ENCODE data around the gene PTPRCAP.

PTPRCAP gene

DNA sequence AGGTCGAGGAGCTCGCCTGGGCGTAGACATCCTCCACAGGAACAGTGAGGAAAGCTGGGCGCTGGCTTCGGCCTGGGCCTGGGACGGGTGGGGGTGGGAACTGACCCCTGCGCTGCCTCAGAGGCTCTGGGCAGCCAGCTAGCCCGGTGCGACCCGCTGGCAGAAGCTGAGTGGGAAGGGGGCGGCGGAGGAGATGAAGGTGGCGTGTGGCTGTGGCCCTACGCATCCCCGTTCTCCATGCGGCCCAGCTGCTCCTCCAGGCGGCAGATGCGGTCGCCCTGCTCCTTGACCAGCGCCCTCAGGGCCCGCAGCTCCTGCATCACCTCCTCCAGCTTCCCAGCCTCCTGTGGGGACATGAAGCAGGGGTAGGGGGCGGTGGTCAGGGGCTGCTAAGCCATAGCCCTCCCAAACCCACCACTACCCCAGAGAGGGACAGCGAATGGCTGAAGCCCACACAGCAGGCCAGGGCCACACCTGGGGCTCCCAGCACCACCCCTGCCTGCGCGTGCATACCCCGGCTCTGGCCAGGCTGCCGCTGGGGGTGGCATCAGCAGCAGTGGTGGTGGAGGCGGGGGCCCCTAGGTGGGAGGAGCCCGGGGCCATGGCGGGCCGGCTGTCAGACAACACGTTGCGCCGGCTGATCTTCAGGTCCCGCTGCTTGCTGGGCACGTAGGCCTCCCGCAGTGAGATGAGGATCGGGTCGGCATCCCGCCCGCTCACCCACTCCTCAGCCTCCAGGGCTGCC lies 848 bp upstream of the PTPRCAP start:
- TF ChIP-seq, protein P1, sequence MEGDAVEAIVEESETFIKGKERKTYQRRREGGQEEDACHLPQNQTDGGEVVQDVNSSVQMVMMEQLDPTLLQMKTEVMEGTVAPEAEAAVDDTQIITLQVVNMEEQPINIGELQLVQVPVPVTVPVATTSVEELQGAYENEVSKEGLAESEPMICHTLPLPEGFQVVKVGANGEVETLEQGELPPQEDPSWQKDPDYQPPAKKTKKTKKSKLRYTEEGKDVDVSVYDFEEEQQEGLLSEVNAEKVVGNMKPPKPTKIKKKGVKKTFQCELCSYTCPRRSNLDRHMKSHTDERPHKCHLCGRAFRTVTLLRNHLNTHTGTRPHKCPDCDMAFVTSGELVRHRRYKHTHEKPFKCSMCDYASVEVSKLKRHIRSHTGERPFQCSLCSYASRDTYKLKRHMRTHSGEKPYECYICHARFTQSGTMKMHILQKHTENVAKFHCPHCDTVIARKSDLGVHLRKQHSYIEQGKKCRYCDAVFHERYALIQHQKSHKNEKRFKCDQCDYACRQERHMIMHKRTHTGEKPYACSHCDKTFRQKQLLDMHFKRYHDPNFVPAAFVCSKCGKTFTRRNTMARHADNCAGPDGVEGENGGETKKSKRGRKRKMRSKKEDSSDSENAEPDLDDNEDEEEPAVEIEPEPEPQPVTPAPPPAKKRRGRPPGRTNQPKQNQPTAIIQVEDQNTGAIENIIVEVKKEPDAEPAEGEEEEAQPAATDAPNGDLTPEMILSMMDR (IDR thresholded peaks at IDR 0.05; ENCODE audit: insufficient read depth, low read length, missing control alignments) = no peak
- ChIA-PET CTCF (interaction anchor here (0.7 to 2.1 kb wide), 4 partner anchors 9 to 37 kb away, joined by 3 to 9 read pairs (median 3); partner anchors contain the start of gene RPS6KB2), POLR2A (interaction anchor here (1.2 kb wide), 1 partner anchor 30 kb away, joined by 3 read pairs; the partner anchor contains the start of gene TMEM134)
- DNase-seq (ENCODE audit: low read depth, low spot score) = no peak
- no peak overlapping the region for H3K4me3 ChIP-seq (ENCODE audit: low read depth, low read length)

DNA sequence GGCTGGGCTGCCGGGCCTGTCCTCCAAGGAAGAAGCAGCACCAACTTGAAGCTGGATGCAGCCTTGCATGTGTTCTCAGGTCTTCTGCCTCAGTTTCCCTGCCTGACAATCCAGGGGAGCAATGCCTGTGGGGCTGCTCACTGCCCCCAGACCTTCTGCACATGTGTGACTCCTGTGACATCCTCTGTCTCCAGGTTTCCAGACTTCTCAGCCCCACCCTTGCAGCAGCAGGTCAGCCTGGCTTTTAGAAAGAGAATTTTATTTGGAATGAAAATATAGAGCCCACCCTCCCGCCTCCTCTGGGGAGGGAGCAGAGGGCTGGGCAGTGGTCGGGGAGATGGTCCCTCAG lies 301 bp upstream of the PTPRCAP start:
- ChIA-PET CTCF (interaction anchor here (1.5 to 2.1 kb wide), 2 partner anchors 9 to 37 kb away, joined by 3 to 9 read pairs; partner anchors contain the start of gene RPS6KB2), POLR2A (interaction anchor here (0.6 to 1.2 kb wide), 2 partner anchors 31 to 36 kb away, joined by 3 read pairs; partner anchors contain the start of genes PPP1CA and TMEM134)
- H3K4me3 ChIP-seq (ENCODE audit: low read depth, low read length) = no peak overlapping the region
- no peak for DNase-seq (ENCODE audit: low read depth, low spot score)
- TF ChIP-seq, protein P1 (IDR thresholded peaks at IDR 0.05; ENCODE audit: insufficient read depth, low read length, missing control alignments) = no peak

DNA sequence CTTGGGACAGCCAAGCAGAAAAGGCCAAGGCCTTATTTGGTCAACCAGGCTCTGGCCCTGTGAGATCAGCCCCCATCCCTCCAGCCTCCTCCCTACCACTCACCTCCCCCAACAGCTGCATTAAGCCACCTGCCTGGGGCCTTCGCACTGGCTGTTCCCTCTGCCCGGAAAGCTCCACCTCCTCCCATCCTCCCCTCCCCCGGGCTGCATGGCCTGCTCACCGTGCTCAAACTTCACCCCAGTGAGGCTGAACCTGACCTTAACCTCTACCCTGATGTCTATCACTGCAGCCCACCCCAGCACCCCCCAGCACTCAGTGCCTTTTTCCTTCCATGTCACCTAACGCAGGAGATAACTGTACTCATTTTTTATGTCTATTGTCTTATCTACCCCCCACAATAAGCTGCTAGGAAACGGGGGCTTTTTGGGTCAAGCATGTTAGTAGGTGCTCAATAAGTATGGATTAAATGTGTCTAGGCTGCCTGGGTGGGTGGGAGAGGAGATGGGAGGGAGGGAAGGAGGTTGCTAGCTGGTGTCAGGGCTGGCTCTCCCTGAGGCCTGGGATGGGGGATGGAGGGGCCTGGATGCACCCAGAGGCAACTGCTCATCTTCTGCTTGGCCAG lies 912 bp downstream of the PTPRCAP start:
- POLR2A ChIA-PET = interaction anchor here (0.6 kb wide), 1 partner anchor 22 kb away, joined by 3 read pairs; no protein-coding TSS in a partner anchor
- TF ChIP-seq, protein P1 (IDR thresholded peaks at IDR 0.05; ENCODE audit: insufficient read depth, low read length, missing control alignments) = no peak
- H3K4me3 ChIP-seq (ENCODE audit: low read depth, low read length) = no peak overlapping the region
- CTCF ChIA-PET = no interaction called here
- DNase-seq (ENCODE audit: low read depth, low spot score) = no peak

DNA sequence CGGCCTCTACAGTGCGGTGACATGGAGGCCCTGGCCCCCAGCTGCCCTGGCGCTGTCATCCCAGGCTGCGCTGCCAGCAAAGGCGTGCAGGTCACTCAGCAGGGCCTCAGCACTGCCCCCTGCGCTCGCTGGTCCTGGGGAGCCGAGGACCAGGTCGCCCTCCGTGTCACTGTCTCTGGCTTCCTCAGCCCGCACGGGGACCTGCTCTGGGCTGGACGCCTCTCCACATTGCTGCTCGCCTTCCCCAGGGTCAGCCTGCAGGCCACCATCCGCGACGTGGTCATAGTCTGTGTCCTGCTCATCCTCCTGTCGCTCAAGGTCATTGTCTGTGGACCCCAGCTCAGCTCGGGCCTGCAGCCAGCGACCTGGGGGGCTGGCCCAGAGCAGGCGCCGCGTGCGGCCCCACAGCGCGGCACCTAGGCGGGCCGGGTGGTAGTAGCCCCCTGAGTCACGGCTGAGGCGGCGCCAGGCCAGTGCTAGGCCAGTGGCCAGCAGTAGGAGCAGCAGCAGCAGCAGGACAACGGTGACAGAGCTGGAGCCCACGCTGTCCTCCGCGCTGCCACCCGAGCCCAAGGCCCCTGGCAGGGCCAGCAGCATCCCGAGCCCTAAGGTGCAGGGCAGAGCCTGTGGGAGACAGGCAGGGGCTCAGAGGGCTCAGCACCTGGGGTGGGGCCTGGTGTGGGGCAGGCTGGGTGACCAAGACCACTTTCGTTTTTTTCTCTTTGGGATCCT lies 1.6 kb downstream of the PTPRCAP start:
- CTCF ChIA-PET = no interaction called here
- TF ChIP-seq, protein P1 (IDR thresholded peaks at IDR 0.05; ENCODE audit: insufficient read depth, low read length, missing control alignments) = no peak
- no peak for DNase-seq (ENCODE audit: low read depth, low spot score)
- POLR2A ChIA-PET = no interaction called here
- no peak overlapping the region for H3K4me3 ChIP-seq (ENCODE audit: low read depth, low read length)

DNA sequence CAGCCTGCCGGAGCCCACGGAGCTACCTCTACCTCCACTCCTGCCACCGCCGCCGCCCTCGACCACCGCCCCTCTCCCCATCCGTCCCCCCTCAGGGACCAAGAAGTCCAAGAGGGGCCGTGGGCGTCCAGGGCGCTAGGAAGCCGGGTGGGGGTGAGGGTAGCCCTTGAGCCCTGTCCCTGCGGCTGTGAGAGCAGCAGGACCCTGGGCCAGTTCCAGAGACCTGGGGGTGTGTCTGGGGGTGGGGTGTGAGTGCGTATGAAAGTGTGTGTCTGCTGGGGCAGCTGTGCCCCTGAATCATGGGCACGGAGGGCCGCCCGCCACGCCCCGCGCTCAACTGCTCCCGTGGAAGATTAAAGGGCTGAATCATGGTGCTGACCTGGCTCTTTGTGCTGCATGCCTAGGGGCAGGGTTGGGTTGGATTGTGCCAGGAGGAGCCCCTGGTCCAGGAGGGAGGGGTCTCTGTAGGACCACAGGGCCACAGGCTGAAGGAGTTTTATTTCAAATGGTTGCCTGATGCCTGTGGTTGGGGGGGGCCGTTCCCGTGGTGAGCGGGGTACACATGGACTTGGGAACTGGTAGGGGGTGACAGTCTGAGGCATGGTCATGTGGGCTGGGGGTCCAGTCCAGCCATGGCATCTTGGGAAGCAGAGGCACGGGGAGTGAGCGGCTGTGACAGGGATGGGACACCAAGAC lies 2.3 kb downstream of the PTPRCAP start:
- ChIA-PET CTCF (no interaction called here), POLR2A (no interaction called here)
- no peak for DNase-seq (ENCODE audit: low read depth, low spot score)
- no peak overlapping the region for H3K4me3 ChIP-seq (ENCODE audit: low read depth, low read length)
- TF ChIP-seq, protein P1 (IDR thresholded peaks at IDR 0.05; ENCODE audit: insufficient read depth, low read length, missing control alignments) = no peak
